ENCODE data around the gene OVCH2.

DNA sequence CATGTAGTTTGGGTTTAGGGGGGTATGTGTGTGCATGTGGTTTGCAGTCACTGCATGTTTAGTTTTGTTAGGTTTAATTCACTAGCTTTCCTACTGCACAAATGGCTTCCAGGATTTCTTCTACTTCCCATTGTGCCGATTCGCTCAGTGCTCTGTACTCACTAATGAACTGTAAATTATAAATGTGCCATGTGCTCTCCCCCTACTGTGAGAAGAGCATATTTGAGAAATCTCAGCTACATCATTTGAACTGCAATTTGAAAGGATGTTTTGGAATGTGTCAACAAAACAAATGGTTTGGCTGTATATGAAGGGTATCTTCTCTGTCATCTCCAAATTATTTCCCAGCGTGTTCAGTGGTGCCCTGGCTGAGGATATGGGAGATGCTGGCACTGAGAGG, 61.1 kb downstream of the OVCH2 start:
- TF ChIP-seq POLR2AphosphoS5 (IDR thresholded peaks at IDR 0.05) (no peak), POLR2A (IDR thresholded peaks at IDR 0.05) (no peak), CTCF (IDR thresholded peaks at IDR 0.05) (no peak)
